HepG2 (cell line): ENCODE measurements around the gene SGSM1. TPM values are rescaled to one million over a fixed set of nuclear protein-coding genes. Genes with fewer than 3 reads are reported as not detected.

Experiments
- ARID5B ChIP-seq: IDR thresholded peaks from 2 replicates; pipeline ENCODE4 v1.4.0; 2020; ENCODE audit warnings: mild to moderate bottlenecking, missing genetic modification reagents
- BHLHE40 ChIP-seq: IDR thresholded peaks from 2 replicates; pipeline ENCODE4 v1.6.1; 2011; ENCODE audit warnings: low read length, improper control_type of control experiment
- BRF2 ChIP-seq: sonication (generic); formaldehyde crosslinking; IDR thresholded peaks from 2 replicates; pipeline ENCODE4 v1.8.1; 2022; ENCODE audit warnings: mild to moderate bottlenecking, missing genetic modification reagents
- FOSL1 ChIP-seq: sonication (generic); formaldehyde crosslinking; IDR thresholded peaks from 2 replicates; pipeline ENCODE4 v1.9.0; 2021; ENCODE audit warnings: missing genetic modification reagents, borderline replicate concordance
- FOXC1 ChIP-seq: sonication (generic); formaldehyde crosslinking; IDR thresholded peaks from 2 replicates; pipeline ENCODE4 v1.8.0; 2022; ENCODE audit warnings: mild to moderate bottlenecking, missing genetic modification reagents, borderline replicate concordance
- FOXK1 ChIP-seq: sonication (generic); formaldehyde crosslinking; IDR thresholded peaks from 2 replicates; pipeline ENCODE4 v1.4.0; 2020; ENCODE audit warnings: low read depth, missing genetic modification reagents, borderline replicate concordance
- HOXA5 ChIP-seq: sonication (generic); formaldehyde crosslinking; IDR thresholded peaks from 2 replicates; pipeline ENCODE4 v1.4.0; 2020; ENCODE audit warnings: missing genetic modification reagents
- PRDM10 ChIP-seq: sonication (generic); formaldehyde crosslinking; IDR thresholded peaks from 2 replicates; pipeline ENCODE4 v1.4.0; 2020; ENCODE audit warnings: low read depth, missing genetic modification reagents
- RBAK ChIP-seq: sonication (generic); formaldehyde crosslinking; IDR thresholded peaks from 2 replicates; pipeline ENCODE4 v1.5.1; 2020; ENCODE audit warnings: mild to moderate bottlenecking, missing genetic modification reagents
- SCMH1 ChIP-seq: sonication (generic); formaldehyde crosslinking; IDR thresholded peaks from 2 replicates; pipeline ENCODE4 v1.9.0; 2021; ENCODE audit warnings: missing genetic modification reagents, mild to moderate bottlenecking, borderline replicate concordance
- SNAPC2 ChIP-seq: sonication (generic); formaldehyde crosslinking; IDR thresholded peaks from 2 replicates; pipeline ENCODE4 v1.8.1; 2022; ENCODE audit warnings: mild to moderate bottlenecking, missing genetic modification reagents
- STAT5B ChIP-seq: sonication (generic); formaldehyde crosslinking; IDR thresholded peaks from 2 replicates; pipeline ENCODE4 v1.4.0; 2020; ENCODE audit warnings: missing genetic modification reagents
- YEATS2 ChIP-seq: sonication (generic); formaldehyde crosslinking; IDR thresholded peaks from 2 replicates; pipeline ENCODE4 v1.4.0; 2020; ENCODE audit warnings: missing genetic modification reagents, borderline replicate concordance
- ZNF414 ChIP-seq: sonication (generic); formaldehyde crosslinking; IDR thresholded peaks from 2 replicates; pipeline ENCODE4 v1.5.0; 2020; ENCODE audit warnings: missing genetic modification reagents
- ZNF451 ChIP-seq: sonication (generic); formaldehyde crosslinking; IDR thresholded peaks from 2 replicates; pipeline ENCODE4 v1.5.0; 2020; ENCODE audit warnings: mild to moderate bottlenecking, missing genetic modification reagents
- ZNF619 ChIP-seq: sonication (generic); formaldehyde crosslinking; IDR thresholded peaks from 2 replicates; pipeline ENCODE4 v1.4.0; 2020; ENCODE audit warnings: mild to moderate bottlenecking, missing genetic modification reagents
- ZNF747 ChIP-seq: sonication (generic); formaldehyde crosslinking; IDR thresholded peaks from 2 replicates; pipeline ENCODE4 v1.8.1; 2023; ENCODE audit warnings: missing genetic modification reagents, mild to moderate bottlenecking, borderline replicate concordance
- ZNF749 ChIP-seq: sonication (generic); formaldehyde crosslinking; IDR thresholded peaks from 2 replicates; pipeline ENCODE4 v1.8.0; 2022; ENCODE audit warnings: mild to moderate bottlenecking, missing genetic modification reagents, moderate library complexity, borderline replicate concordance
- ZNF788 ChIP-seq: sonication (generic); formaldehyde crosslinking; IDR thresholded peaks from 2 replicates; pipeline ENCODE4 v1.5.0; 2020; ENCODE audit warnings: mild to moderate bottlenecking, missing genetic modification reagents, borderline replicate concordance
- ZNF792 ChIP-seq: IDR thresholded peaks from 2 replicates; pipeline ENCODE4 v1.6.1; 2016
- polyA plus RNA-seq, 8 experiments: library from polyadenylated mRNA; depleted of rRNA in 3 of 8; stranded (reverse) in 7 of 8; unstranded in 1 of 8; fragments of >200 nt; fragmentation: Illumina TruSeq in 4 of 8; extraction: Trizol in 4 of 8; gene quantifications; 2 replicates each; pipeline versions ENCODE4 v1.2.1 to v1.2.3, GENCODE V29; 2011 to 2016; ENCODE audit warnings: low read depth in 4 of 8, missing spikeins in 1 of 8, mixed read lengths in 1 of 8; ENCODE audit not compliant: insufficient read depth in 1 of 8
- total RNA-seq, 5 experiments: library from RNA; depleted of rRNA; stranded (reverse); fragments of >200 nt; fragmentation: Illumina TruSeq; extraction: Trizol; gene quantifications; 2 replicates each; pipeline ENCODE4 v1.2.3, GENCODE V29; 2016; ENCODE audit warnings: low read depth in 1 of 5

The SGSM1 gene
- total and polyA plus RNA-seq, 2 of the 13 experiments (the other 11 are each of a cell fraction or from before 2014, with no cell fraction given) = 0.07 TPM; not detected in 1

GRCh38 chr22:24965822-24966626, 160.0 kb downstream of the SGSM1 start (continued):
- TF ChIP-seq ARID5B (CRISPR knock-in tag) (peak; percentile 21; the same call in 1 of the 2 replicates), ZNF451 (no peak), BHLHE40 (no peak), BRF2 (CRISPR knock-in tag) (no peak), ZNF792 (CRISPR knock-in tag) (no peak), ZNF619 (CRISPR knock-in tag) (no peak), RBAK (CRISPR knock-in tag) (no peak), STAT5B (no peak), SCMH1 (no peak), ZNF788 (CRISPR knock-in tag) (no peak), ZNF747 (CRISPR knock-in tag) (no peak), FOSL1 (CRISPR knock-in tag) (no peak), ZNF749 (CRISPR knock-in tag) (no peak), FOXK1 (CRISPR knock-in tag) (0 out of 2 replicates have a peak, but pooled peaks have one; percentile 15), HOXA5 (CRISPR knock-in tag) (no peak), FOXC1 (0 out of 2 replicates have a peak, but pooled peaks have one; percentile 30), ZNF414 (CRISPR knock-in tag) (peak; percentile 49; the same call in 1 of the 2 replicates), SNAPC2 (CRISPR knock-in tag) (no peak), PRDM10 (CRISPR knock-in tag) (no peak; the same call in 1 of the 2 replicates), YEATS2 (no peak)
